Ovary (tissue), 9 donors: Measurements from ENCODE around the gene ZNF813. TPM values are rescaled to one million over a fixed set of nuclear protein-coding genes. Genes with fewer than 3 reads are reported as not detected.

ENCODE experiments used
- DNase-seq, 5 donors: peaks; one replicate each; pipeline ENCODE4 v3.0.0-alpha.2; 2019 to 2020
- H3K27ac ChIP-seq, 2 donors: fragments of 200-600 bp; one replicate each; pipeline versions ENCODE4 v1.5.1 to v1.8.0; 2019 to 2022
- H3K27me3 ChIP-seq: fragments of 200-600 bp; one replicate; pipeline ENCODE4 v1.8.0; 2022
- H3K36me3 ChIP-seq: fragments of 200-600 bp; sonication (generic); one replicate; pipeline ENCODE4 v1.5.1; 2019
- H3K4me1 ChIP-seq: one replicate; pipeline ENCODE4 v1.8.1; 2013; ENCODE audit warnings: mild to moderate bottlenecking, moderate library complexity; ENCODE audit not compliant: insufficient read depth
- H3K4me3 ChIP-seq: fragments of 200-600 bp; sonication (generic); one replicate; pipeline ENCODE4 v1.5.1; 2017
- H3K9me3 ChIP-seq, 2 donors: fragments of 200-600 bp in 1 of 2; sonication (generic) in 1 of 2; one replicate each; pipeline versions ENCODE4 v1.5.1 to v1.8.1; 2013 to 2019; ENCODE audit warnings: mild to moderate bottlenecking in 1 of 2, moderate library complexity in 1 of 2
- EP300 ChIP-seq: sonication (generic); formaldehyde crosslinking; IDR thresholded peaks from one replicate; pipeline ENCODE4 v1.6.1; 2017; ENCODE audit warnings: antibody characterized with exemption
- POLR2A ChIP-seq: fragments of 450-650 bp; IDR thresholded peaks from one replicate; pipeline ENCODE4 v1.6.1; 2017; ENCODE audit warnings: antibody characterized with exemption, mild to moderate bottlenecking, moderate library complexity
- whole genome bisulfite sequencing, 3 donors: extraction: QIAGEN DNeasy Blood & Tissue Kit in 1 of 3; methylation state at CpG; one replicate each; pipeline versions ENCODE4 v1.1.5 to v1.1.7; 2013 to 2017; 5-methylcytosine and 5-hydroxymethylcytosine counted together
- intact Hi-C, 4 donors: fragments of 100-400 bp; cut with DNase I; formaldehyde crosslinking; loops; one replicate each; pipeline versions ENCODE4 v1.11.0 to v1.15.1; 2022 to 2023
- polyA plus RNA-seq, 2 donors: library from polyadenylated mRNA; stranded (reverse); fragments of 200-250 nt in 1 of 2; fragments of 350-450 nt in 1 of 2; fragmentation: Illumina TruSeq in 1 of 2; extraction: RNeasy Lipid Tissue Mini Kit (QIAGEN cat#74804) in 1 of 2; gene quantifications; one replicate each; pipeline ENCODE4 v1.2.3, GENCODE V29; 2013 to 2014
- total RNA-seq, 7 donors: library from RNA; depleted of rRNA in 2 of 7; stranded (reverse); fragments of >200 nt in 2 of 7; fragmentation: NEBNext Ultra II Directional in 3 of 7; extraction: Animal tissue kit (Norgen Biotek cat#: 25700) in 3 of 7; gene quantifications; one replicate each; pipeline versions ENCODE4 v1.1.0 to v1.2.4, GENCODE V29; 2016 to 2023
- TF ChIP-seq, protein P1 (sequence below), 3 donors: fragments of 450-650 bp in 2 of 3; fragments of 200-600 bp in 1 of 3; IDR thresholded peaks; one replicate each; pipeline versions ENCODE4 v1.5.1 to v1.8.0; 2016 to 2022; ENCODE audit warnings: antibody characterized with exemption in 3 of 3, mild to moderate bottlenecking in 1 of 3
- donor health status: DM: no; HTN: no; CAD: no; lungs with moderate emphysema.
- donor health status: DM: no; HTN: no; CAD: no.
- donor health status: Bipolar disorder and iron deficiency.
- donor health status: DM: yes; HTN: yes; CAD: no.
- donor health status: DM: no; HTN: no; CAD: no.
- donor health status: DM: yes; HTN: yes; CAD: no.

The ZNF813 gene
- total and polyA plus RNA-seq, 9 donors, result 1.9 to 6.0 (median 3.1) TPM

DNA sequence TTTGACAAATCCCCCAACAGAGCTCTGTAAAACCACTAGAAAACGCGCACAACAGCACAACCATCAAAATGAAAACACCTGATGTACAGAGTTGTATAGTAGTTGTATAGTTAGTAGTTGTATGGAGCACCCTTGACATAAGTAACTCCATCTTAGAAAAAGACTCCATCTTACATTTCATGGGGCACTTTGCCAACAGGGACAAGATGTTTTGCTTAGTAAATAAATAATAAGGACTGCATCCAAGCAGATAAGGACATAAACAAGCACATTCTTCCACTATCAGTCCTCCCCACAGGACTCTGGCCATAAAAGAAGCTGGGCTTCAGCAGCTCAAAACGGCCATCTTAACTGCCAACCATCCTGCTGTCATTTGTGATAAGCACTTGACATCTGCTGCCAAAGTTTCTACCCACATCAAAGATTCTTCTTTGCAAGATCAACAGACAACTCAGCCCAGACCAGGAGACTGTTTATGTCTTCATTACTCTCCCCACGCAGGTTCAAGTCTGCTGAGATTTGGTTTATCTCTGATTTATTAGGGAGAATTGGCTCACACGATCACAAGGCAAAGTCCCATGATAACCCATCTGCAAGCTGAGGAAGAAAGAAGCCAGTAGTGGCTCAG lies 49.7 kb downstream of the ZNF813 start:
- Histone ChIP-seq H3K9me3 (no peaks in the 10 kb centered on the region), H3K4me3 (no peak overlapping the region), H3K36me3 (no peaks in the 10 kb centered on the region), H3K4me1 (peaks cover 6% of the 10 kb centered on the region), H3K27me3 (no peaks in the 10 kb centered on the region), H3K27ac (no peak overlapping the region)
- DNase-seq, result no peak
- intact Hi-C loops, result loop anchor here in 1 of 4 donors (10.0 kb wide), 1 partner anchor 322 kb away; the partner anchor contains the start of gene ZNF665
- 38 to 44% (median 43%) methylated on average over 5 of the region's 5 CpGs for WGBS, 3 donors
- TF ChIP-seq EP300 (no peak), POLR2A (no peak)
- TF ChIP-seq, protein P1, sequence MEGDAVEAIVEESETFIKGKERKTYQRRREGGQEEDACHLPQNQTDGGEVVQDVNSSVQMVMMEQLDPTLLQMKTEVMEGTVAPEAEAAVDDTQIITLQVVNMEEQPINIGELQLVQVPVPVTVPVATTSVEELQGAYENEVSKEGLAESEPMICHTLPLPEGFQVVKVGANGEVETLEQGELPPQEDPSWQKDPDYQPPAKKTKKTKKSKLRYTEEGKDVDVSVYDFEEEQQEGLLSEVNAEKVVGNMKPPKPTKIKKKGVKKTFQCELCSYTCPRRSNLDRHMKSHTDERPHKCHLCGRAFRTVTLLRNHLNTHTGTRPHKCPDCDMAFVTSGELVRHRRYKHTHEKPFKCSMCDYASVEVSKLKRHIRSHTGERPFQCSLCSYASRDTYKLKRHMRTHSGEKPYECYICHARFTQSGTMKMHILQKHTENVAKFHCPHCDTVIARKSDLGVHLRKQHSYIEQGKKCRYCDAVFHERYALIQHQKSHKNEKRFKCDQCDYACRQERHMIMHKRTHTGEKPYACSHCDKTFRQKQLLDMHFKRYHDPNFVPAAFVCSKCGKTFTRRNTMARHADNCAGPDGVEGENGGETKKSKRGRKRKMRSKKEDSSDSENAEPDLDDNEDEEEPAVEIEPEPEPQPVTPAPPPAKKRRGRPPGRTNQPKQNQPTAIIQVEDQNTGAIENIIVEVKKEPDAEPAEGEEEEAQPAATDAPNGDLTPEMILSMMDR (IDR thresholded peaks at IDR 0.05), result no peak

DNA sequence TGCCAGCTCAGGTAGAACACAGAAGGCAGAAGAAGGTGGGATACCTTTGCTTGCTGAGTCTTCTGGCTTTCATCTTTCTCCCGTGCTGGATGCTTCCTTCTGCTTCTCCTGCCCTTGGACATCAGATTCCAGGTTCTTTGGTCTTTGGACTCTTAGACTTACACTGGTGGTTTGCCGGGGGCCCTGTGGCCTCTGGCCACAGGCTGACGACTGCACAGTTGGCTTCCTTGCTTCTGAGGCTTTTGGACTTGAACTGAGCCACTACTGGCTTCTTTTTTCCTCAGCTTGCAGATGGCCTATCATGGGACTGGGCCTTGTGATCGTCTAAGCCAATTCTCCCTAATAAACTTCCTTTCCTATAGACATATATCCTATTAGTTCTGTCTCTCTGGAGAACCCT lies 50.6 kb downstream of the ZNF813 start:
- intact Hi-C loops, result loop anchor here in 1 of 4 donors (10.0 kb wide), 1 partner anchor 323 kb away; the partner anchor contains the start of gene ZNF665
- Histone ChIP-seq H3K4me3 (no peak overlapping the region), H3K27ac (no peak overlapping the region), H3K4me1 (peaks cover 6% of the 10 kb centered on the region), H3K36me3 (no peaks in the 10 kb centered on the region), H3K27me3 (no peaks in the 10 kb centered on the region), H3K9me3 (no peaks in the 10 kb centered on the region)
- 77 to 82% (median 81%) methylated on average over 4 of the region's 4 CpGs for WGBS, 3 donors
- DNase-seq, result no peak
- no peak for TF ChIP-seq POLR2A
- TF ChIP-seq, protein P1 (IDR thresholded peaks at IDR 0.05), result no peak
- no peak for TF ChIP-seq EP300

DNA sequence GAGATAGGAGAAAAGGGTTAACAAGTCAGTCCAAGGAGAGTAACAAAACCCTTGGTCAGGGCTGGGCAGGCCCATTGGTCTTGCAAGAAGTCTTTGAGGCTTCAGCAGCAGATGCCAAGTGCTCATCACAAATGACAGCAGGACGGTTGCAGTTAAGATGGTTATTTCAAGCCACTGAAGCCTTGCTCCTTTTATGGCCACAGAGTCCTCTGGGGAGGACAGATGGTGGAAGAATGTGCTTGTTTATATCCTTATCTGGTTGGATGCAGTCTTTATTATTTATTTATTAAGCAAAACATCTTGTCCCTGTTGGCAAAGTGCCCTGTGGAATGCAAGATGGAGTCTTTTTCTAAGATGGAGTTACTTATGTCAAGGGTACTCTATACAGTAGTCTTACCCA lies 51.2 kb downstream of the ZNF813 start:
- H3K4me1 ChIP-seq, result peaks cover 6% of the 10 kb centered on the region
- TF ChIP-seq POLR2A, result no peak
- TF ChIP-seq, protein P1 (IDR thresholded peaks at IDR 0.05), result no peak
- TF ChIP-seq EP300, result no peak
- WGBS, 3 donors, result 24 to 36% (median 35%) methylated on average over 1 of the region's 1 CpG
- no peak overlapping the region for H3K4me3 ChIP-seq
- H3K27ac ChIP-seq, result no peak overlapping the region
- no peaks in the 10 kb centered on the region for H3K9me3 ChIP-seq
- H3K27me3 ChIP-seq, result no peaks in the 10 kb centered on the region
- DNase-seq, result no peak
- intact Hi-C loops, result loop anchor here in 1 of 4 donors (10.0 kb wide), 1 partner anchor 324 kb away; the partner anchor contains the start of gene ZNF665
- no peaks in the 10 kb centered on the region for H3K36me3 ChIP-seq

DNA sequence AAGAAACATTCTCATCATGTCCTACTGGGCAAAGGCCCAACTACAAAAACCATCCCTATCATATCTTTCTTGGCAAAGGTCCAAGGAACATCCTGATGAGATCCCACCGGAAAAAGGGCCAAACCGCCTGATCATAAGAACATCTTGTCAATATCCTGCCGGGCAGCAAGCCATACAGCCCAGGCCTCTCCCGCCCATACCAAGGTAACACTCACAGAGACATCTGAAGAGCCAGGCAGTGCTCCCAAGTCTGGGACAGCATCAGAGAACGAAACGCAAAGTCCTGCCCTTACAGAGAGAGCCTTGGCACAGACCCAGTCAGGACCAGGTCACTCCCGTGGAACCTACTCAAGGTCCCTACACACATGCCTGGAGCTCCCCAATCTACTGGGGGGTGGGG lies 51.9 kb downstream of the ZNF813 start:
- Histone ChIP-seq H3K4me1 (peaks cover 6% of the 10 kb centered on the region), H3K36me3 (no peaks in the 10 kb centered on the region), H3K27me3 (no peaks in the 10 kb centered on the region), H3K27ac (no peak overlapping the region), H3K4me3 (no peak overlapping the region), H3K9me3 (no peaks in the 10 kb centered on the region)
- intact Hi-C loops, result loop anchor here in 1 of 4 donors (10.0 kb wide), 1 partner anchor 325 kb away; the partner anchor contains the start of gene ZNF665
- 20 to 34% (median 30%) methylated on average over 7 of the region's 7 CpGs for WGBS, 3 donors
- DNase-seq, result peak; percentile 52 to 89 (median 71)
- no peak for TF ChIP-seq POLR2A
- no peak for TF ChIP-seq EP300
- TF ChIP-seq, protein P1 (IDR thresholded peaks at IDR 0.05), result no peak
